Endothelial cell (in vitro differentiated cells): ENCODE results near the gene ELAPOR2. TPM values are rescaled to one million over a fixed set of nuclear protein-coding genes. Genes with fewer than 3 reads are reported as not detected.

Experiments used
- DNase-seq: peaks from one replicate; pipeline ENCODE4 v3.0.0; 2021; ENCODE audit warnings: low spot score
- H3K27ac Mint-ChIP-seq: one replicate; pipeline ENCODE4 v1.8.0; 2021; ENCODE audit warnings: mixed read lengths, inconsistent platforms; ENCODE audit not compliant: unreplicated experiment
- H3K27me3 Mint-ChIP-seq: one replicate; pipeline ENCODE4 v1.8.0; 2021; ENCODE audit warnings: mild to moderate bottlenecking, moderate library complexity, mixed read lengths, inconsistent platforms; ENCODE audit not compliant: unreplicated experiment
- H3K36me3 Mint-ChIP-seq: one replicate; pipeline ENCODE4 v1.8.0; 2021; ENCODE audit warnings: mild to moderate bottlenecking, low read depth, mixed read lengths, inconsistent platforms; ENCODE audit not compliant: unreplicated experiment
- H3K4me1 Mint-ChIP-seq: one replicate; pipeline ENCODE4 v1.8.0; 2021; ENCODE audit warnings: mild to moderate bottlenecking, mixed read lengths, inconsistent platforms; ENCODE audit not compliant: unreplicated experiment
- H3K4me3 Mint-ChIP-seq: one replicate; pipeline ENCODE4 v1.8.0; 2021; ENCODE audit warnings: mild to moderate bottlenecking, mixed read lengths, inconsistent platforms; ENCODE audit not compliant: unreplicated experiment
- H3K9me3 Mint-ChIP-seq: one replicate; pipeline ENCODE4 v1.8.0; 2021; ENCODE audit warnings: mixed read lengths, inconsistent platforms; ENCODE audit not compliant: unreplicated experiment
- CTCF ChIP-seq: fragments of 200-600 bp; sonication (generic); IDR thresholded peaks from one replicate; pipeline ENCODE4 v1.5.0; 2021; ENCODE audit warnings: antibody characterized with exemption; ENCODE audit not compliant: unreplicated experiment
- long read RNA-seq: library from polyadenylated mRNA; unstranded; transcript quantifications from one replicate; pipeline ENCODE4 v2.0.0, GENCODE V29; 2020; ENCODE audit not compliant: unreplicated experiment
- total RNA-seq: library from RNA; stranded (reverse); fragmentation: NEBNext Ultra II Directional; extraction: Animal tissue kit (Norgen Biotek cat#: 25700); gene quantifications from one replicate; pipeline ENCODE4 v1.2.1, GENCODE V29; 2021; ENCODE audit not compliant: unreplicated experiment

The ELAPOR2 gene
- 59.4 TPM for total RNA-seq
- long read RNA-seq, partial matches to known transcripts = 1 of 7 reads
- long read RNA-seq, other reads (novel, unspliced or antisense) = 6 of 7 reads

DNA sequence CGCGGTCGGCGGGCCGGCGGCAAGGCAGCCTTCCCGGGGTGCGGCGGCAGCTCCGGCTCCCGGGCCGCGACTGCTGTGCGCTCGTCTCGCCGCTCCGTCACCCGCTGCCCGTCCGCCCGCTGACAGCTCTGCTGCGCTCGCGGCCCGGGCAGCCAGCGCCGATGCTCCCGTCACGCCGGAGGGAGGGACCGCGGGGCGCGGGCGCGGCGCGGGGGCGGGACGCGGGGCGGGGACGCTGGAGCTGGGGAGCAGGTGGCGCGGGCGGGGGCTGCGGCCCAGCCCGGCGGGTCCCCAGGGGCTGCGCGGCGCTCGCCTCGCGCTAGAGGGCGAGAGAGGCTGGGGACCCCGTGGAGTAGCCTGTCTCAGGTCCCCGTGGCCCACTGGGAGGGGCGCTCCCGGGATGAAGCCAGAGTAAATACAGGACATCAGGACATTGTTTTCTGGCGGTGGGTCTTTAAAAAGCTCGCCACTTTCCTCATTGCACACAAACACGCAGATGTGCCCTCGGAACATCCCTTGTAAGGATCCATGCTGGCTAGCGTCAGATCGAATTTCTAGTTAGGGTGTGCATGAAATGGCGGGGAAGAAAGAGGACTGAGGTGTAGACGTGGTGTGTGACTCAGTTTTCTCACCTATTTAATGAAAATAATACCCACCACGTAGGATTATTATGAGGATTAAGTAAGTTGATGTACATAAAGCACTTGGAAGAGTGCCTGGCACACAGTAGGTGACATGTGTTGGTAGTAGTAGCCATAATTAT, at the start of gene ELAPOR2:
Gene ELAPOR2, minus strand, starts transcription at position 130 of the 763 bp plus-strand sequence. CDS start 141 bp downstream, outside the sequence.
- H3K27me3 Mint-ChIP-seq = peaks cover 6% of the 10 kb centered on the region
- peak; percentile 89 for DNase-seq
- peaks cover 34% of the 10 kb centered on the region for H3K4me1 Mint-ChIP-seq
- H3K27ac Mint-ChIP-seq = peak within 1 kb of the TSS; percentile 74
- TF ChIP-seq CTCF = no peak
- H3K4me3 Mint-ChIP-seq = peak within 1 kb of the TSS; percentile 94
- peaks cover 3% of the 10 kb centered on the region for H3K9me3 Mint-ChIP-seq
- H3K36me3 Mint-ChIP-seq = no peaks in the 10 kb centered on the region

DNA sequence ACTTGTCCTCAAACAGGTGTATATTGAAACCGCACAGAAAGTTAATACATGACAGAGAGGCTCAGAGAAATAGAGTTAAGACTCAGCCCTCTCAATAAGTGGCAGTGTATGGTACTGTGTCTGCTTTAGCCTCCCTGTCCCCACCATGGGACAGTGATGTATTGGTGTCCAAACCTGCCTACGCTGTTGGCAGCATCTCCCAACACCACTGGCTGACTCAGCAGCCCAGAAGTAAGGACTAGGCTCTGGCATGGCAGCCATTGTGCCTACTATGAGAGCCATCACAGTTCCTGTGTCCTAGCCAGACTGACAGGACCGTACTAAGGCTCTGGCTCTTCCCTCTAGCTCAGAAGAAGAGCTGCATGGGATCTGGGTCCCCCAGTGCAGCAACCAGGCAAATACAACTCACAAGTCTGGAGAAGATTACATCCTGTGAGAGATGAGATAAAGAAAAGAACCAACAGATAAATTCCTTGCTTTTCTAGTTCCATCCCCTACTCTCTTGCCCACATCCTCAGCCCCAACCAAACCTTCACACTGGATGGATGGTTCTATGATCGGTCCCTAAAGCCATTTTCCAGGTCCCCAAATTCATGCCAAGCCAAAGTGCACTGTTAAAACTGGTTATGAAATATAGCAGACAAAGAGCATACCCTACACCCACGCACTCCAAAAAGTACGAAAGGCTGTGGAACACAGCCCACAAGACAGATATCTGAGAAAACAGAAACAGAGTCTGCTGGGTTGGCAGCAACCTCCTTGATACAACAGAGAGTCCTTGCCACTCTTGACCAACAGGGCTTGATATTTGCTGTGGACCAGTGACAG, 48.7 kb upstream of the ELAPOR2 start:
- H3K27ac Mint-ChIP-seq = no peak overlapping the region
- DNase-seq = no peak
- H3K9me3 Mint-ChIP-seq = no peaks in the 10 kb centered on the region
- H3K27me3 Mint-ChIP-seq = no peaks in the 10 kb centered on the region
- no peak overlapping the region for H3K4me3 Mint-ChIP-seq
- H3K4me1 Mint-ChIP-seq = peaks cover 5% of the 10 kb centered on the region
- TF ChIP-seq CTCF = no peak
- no peaks in the 10 kb centered on the region for H3K36me3 Mint-ChIP-seq

- Mint-ChIP-seq H3K36me3 (no peaks in the 10 kb centered on the region), H3K27me3 (no peaks in the 10 kb centered on the region), H3K9me3 (no peaks in the 10 kb centered on the region), H3K27ac (no peak overlapping the region), H3K4me3 (no peak overlapping the region), H3K4me1 (peaks cover 5% of the 10 kb centered on the region)
- DNase-seq = no peak
- no peak for TF ChIP-seq CTCF
These were observed 47.6 kb upstream of the ELAPOR2 start for GRCh38 chr7:87106974-87107612.

DNA sequence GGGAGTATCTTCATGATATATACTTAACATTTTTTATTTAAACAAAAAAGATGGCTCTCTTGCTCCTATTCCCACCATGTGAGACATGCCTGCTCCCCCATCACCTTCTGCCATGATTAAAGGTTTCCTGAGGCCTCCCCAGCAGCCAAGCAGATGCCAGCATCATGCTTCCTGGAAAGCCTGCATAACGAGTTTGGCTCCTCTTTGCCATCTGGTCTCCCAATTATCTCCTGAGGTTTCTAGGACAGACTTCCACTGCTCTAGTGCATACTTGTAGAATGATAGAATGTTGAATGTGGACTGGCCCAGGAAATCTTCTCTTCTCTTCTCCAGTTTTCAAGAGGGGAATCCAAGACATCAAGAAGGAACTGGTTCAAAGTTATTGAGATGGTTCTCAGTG, 45.9 kb upstream of the ELAPOR2 start:
- no peak overlapping the region for H3K27ac Mint-ChIP-seq
- peaks cover 5% of the 10 kb centered on the region for H3K4me1 Mint-ChIP-seq
- no peak for TF ChIP-seq CTCF
- H3K9me3 Mint-ChIP-seq = no peaks in the 10 kb centered on the region
- no peak for DNase-seq
- H3K27me3 Mint-ChIP-seq = no peaks in the 10 kb centered on the region
- H3K4me3 Mint-ChIP-seq = no peak overlapping the region
- H3K36me3 Mint-ChIP-seq = no peaks in the 10 kb centered on the region
